HuH-7.5 (cell line): Measurements from ENCODE around the gene PRKN.
A peak's percentile ranks its signal among the peaks of the same experiment; 100 is the strongest.

Experiments used
- DNase-seq: peaks from one replicate; pipeline ENCODE4 v3.0.0; 2011; ENCODE audit warnings: low spot score

PRKN gene

GRCh38 chr6:162727322-162728182 lies at the start of gene PRKN, which contains the start of gene PACRG:
PRKN (minus strand) TSS chr6:162727766.
PACRG (plus strand) TSS chr6:162727974.
- peak; percentile 88 for DNase-seq

GRCh38 chr6:162777091-162777490 lies 49.5 kb upstream of the PRKN start:
- no peak for DNase-seq

- DNase-seq, result no peak
Measured at GRCh38 chr6:162773996-162774395, 46.4 kb upstream of the PRKN start.

- DNase-seq, result no peak
Measured at GRCh38 chr6:162772466-162772865, 44.9 kb upstream of the PRKN start.

- DNase-seq, result no peak
Measured at GRCh38 chr6:162770955-162771354, 43.4 kb upstream of the PRKN start.

- DNase-seq, result no peak
Measured at GRCh38 chr6:162770136-162770535, 42.6 kb upstream of the PRKN start.

- DNase-seq, result no peak
Measured at GRCh38 chr6:162753775-162754174, 26.2 kb upstream of the PRKN start.

- no peak for DNase-seq
Measured at GRCh38 chr6:162751211-162751859, 23.8 kb upstream of the PRKN start.

GRCh38 chr6:162750776-162751175 lies 23.2 kb upstream of the PRKN start:
- DNase-seq, result no peak

- no peak for DNase-seq
Measured at GRCh38 chr6:162736961-162737360, 9.4 kb upstream of the PRKN start.

GRCh38 chr6:162733489-162733888 lies 5.9 kb upstream of the PRKN start:
- DNase-seq, result no peak

- DNase-seq, result no peak
Measured at GRCh38 chr6:162730502-162730901, 2.9 kb upstream of the PRKN start.

GRCh38 chr6:162728706-162729105 lies 1.1 kb upstream of the PRKN start:
- DNase-seq, result no peak

- no peak for DNase-seq
Measured at GRCh38 chr6:162728197-162728596, 631 bp upstream of the PRKN start.

- DNase-seq, result peak; percentile 22
Measured at GRCh38 chr6:162726947-162727321, 632 bp downstream of the PRKN start.

- DNase-seq, result no peak
Measured at GRCh38 chr6:162722633-162723032, 4.9 kb downstream of the PRKN start.

GRCh38 chr6:162722226-162722625 lies 5.3 kb downstream of the PRKN start:
- no peak for DNase-seq

- DNase-seq, result no peak
Measured at GRCh38 chr6:162721404-162721687, 6.2 kb downstream of the PRKN start.

- no peak for DNase-seq
Measured at GRCh38 chr6:162719528-162719927, 8.0 kb downstream of the PRKN start.

GRCh38 chr6:162715601-162716000 lies 12.0 kb downstream of the PRKN start:
- no peak for DNase-seq

- no peak for DNase-seq
Measured at GRCh38 chr6:162713974-162714780, 13.4 kb downstream of the PRKN start.

GRCh38 chr6:162712694-162713093 lies 14.9 kb downstream of the PRKN start:
- DNase-seq, result no peak

GRCh38 chr6:162711376-162711775 lies 16.2 kb downstream of the PRKN start:
- no peak for DNase-seq
